Stimulated activated CD8-positive, alpha-beta memory T cell treated with anti-CD3 and anti-CD28 coated beads, Interleukin-12 subunit alpha, Interleukin-12 subunit beta, amount 100 ng/mL, for 24 hours (primary cell): ENCODE measurements around the gene GMDS.

ENCODE experiments used
- DNase-seq: peaks from one replicate; pipeline ENCODE4 v3.0.0-alpha.2; 2020; ENCODE audit errors: extremely low read depth

Gene GMDS

DNA sequence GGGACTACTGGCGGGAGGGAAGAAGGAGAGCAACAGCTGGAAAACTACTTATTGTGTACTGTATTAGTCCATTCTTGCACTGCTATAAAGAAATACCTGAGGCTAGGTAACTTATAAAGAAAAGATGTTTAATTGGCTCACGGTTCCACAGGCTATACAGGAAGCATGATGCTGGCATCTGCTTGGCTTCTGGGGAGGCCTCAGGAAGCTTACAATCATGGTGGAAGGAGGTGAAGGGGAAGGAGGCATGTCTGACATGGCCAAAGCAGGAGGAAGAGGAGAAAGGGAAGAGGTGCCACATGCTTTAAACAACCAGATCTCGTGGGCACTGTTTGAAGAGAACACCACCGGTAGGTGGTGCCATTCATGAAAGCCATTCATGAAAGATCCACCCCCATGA is 67.3 kb downstream of the GMDS start:
- DNase-seq = no peak

DNA sequence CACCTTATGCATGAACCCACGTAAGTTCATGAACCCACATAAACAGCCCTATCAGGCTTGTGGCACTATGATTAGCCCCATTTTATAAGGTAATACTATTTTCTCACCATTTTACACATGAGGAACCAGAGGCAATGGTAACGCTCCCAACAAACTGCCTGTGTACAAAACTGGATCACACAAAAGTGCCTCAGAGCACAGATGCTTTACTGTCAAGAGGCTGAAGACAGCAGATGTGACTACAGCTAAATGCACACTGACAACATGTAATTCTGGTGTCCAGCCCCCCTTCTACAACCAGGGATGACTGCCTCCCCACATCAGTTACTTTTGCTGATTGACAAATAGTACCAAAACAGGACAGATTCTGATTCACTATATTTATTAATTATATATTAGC is 69.6 kb downstream of the GMDS start:
- DNase-seq = no peak

DNA sequence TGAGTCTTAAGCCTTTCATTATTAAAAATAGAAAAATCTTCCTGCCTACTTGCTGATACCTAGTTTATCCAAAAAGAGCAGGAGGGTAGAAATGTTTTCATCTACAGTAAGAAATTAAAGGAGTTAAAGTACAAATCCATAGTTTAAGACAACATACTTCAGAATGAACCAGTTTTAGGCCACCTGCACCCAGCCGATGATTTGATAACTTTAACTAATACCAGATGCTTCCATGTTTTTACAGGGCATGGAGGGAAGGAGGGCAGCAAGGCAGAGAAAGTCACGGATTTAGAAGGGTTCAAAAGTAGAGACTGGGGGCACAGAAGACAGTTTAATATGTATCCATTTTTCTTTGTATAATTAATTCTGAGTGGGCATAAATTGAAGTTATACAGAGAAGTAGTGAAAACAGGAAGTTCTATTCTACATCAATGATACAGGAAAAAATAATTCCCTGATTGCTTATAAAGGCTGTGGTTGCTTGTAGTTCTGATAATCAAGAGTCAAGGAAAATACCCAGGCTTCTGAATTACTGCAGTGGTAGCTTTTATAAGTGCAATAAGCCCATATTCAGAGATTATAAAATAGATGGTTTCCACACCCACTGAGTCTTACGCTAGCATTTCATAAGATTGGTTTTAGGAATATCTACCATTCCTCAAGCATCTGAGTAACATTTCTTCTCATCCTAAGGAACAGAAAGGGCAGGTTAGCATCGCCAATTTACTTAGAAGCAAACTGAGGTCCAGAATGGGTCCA is 72.0 kb downstream of the GMDS start:
- DNase-seq = no peak

DNA sequence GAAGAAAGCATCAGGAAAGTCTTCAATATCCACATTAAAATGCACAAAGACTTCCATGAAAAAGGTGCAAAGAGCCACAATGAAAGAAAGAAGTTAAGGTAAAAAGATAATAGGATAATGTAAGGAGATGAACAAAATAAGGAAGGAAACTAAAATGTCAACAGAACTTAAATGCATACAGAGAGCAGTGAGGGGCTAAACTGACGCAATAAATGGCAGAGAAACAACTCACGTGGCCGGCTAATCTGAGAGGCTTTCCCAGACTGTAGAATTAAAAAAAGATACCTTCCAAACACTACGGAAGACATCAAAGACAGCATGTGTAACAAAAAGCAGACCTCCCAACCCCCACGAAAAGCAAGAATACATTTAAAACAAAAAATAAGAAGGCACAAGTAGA is 73.7 kb downstream of the GMDS start:
- no peak for DNase-seq

DNA sequence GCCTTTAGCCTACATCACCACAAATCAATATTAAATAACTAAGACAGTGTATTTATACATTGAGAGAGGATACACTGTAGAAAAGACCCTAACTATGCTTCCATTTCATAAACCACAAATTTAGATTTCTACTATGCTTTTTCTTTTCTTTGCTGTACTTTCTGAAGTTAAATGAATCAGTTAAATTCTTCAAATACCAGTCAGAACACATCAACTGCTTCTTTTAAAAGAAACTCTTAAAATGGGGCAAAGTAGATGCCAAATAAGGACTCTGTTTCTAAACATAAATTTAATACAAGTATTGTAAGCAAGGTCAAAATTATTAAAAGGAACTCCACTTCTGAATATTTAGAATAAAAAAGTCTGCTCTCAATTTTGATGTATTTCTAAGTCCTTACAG is 76.9 kb downstream of the GMDS start:
- no peak for DNase-seq

DNA sequence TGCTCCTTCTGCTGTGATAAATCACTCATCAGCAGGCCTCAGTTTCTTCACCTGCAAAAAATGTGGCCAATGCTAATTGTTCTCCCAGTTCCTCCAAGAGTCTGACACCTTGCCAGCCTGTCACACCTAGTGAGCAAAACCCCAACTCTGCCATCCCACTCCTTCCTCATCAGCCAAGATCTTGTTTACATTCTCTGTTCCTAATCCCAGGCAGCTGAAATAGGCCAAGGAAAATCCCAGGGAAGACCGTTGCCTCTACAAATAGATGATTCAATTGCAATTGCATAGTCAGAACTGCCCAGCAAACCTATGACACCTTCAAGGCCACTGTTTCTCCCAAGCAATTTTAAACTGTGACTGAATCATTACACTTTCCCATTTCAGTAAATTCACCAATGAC is 78.7 kb downstream of the GMDS start:
- DNase-seq = no peak

DNA sequence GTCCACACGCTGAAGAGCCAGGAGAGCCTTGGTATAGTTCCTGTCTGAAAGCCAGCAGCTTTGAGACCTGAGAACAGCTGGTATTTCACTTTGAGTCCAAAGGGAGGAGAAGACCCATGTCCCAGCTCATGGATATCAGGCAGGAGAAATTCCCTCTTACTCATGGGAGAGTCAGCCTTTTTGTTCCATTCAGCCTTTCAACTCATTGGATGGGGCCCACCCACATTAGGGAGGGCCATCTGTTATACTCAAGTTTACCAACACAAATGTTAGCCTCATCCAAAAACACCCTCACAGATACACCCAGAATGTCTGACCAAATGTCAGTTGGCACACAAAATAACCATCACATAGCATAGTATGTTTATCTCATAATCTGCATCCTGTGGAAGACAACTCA is 80.1 kb downstream of the GMDS start:
- DNase-seq = no peak

DNA sequence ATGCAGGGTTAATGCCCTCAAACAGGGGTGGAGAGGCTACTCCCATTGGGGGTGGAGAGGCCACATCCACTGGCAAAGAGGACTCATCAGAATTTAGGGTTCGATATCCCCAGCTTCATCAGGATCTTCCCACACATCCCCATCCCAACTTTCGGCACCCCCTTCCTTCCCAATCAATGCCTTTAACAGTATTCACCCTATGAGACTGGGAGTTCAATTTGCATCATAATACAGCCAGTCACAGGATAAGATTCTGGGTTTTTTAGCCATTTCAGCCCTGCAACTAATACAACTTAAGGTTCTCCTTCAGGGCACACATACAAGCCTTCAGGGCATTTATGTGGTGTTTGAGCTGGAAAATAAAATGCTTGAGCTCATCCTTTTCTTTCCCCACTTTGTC is 80.9 kb downstream of the GMDS start:
- no peak for DNase-seq

DNA sequence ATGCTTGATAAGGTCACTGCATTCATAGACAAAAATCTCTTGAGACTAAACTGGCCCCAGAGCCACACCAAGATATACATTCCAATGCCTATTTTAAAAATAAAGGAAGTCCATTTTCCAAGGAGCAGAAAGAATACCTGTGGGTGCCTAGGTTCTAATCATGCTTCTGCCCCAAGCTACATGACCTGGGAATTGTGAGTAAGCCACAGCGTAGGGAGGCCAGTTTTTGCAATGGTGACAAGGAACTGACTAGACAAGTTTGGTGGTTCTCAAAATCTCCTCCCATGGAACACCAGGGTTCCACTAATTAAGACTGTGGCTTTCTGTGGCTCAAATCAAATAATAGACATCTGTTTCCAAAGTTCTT is 83.3 kb downstream of the GMDS start:
- no peak for DNase-seq

DNA sequence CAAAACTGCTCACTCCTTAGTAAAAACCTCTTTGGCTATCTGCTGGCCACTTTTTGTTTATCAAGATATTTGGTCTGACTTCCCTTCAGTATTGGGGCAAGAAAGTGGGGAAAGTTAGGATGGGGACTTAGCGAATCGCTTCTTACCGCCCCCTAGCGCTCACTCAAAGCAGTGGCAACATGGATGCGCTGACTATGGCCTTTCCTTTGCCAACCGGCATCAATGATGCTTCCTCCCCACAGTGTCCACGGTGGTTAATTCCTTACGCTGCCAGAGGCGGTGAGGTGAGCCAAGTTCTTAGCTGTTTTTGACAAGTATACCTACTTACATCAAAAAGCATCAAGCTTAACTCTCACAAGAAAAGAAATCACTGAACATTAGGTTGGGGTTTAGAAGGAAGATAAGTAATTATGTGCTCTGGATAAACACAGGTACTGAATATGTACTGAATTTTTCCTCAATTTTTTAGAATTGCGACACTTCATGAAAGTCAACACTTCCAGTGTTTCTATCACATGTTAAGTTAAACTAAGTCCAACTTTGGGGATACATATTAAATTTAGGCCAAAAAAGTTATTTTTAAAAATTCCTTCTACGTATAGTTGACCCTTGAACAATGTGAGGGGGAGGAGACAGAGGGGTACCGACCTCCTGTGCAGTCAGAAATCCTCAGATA is 86.7 kb downstream of the GMDS start:
- DNase-seq = no peak

DNA sequence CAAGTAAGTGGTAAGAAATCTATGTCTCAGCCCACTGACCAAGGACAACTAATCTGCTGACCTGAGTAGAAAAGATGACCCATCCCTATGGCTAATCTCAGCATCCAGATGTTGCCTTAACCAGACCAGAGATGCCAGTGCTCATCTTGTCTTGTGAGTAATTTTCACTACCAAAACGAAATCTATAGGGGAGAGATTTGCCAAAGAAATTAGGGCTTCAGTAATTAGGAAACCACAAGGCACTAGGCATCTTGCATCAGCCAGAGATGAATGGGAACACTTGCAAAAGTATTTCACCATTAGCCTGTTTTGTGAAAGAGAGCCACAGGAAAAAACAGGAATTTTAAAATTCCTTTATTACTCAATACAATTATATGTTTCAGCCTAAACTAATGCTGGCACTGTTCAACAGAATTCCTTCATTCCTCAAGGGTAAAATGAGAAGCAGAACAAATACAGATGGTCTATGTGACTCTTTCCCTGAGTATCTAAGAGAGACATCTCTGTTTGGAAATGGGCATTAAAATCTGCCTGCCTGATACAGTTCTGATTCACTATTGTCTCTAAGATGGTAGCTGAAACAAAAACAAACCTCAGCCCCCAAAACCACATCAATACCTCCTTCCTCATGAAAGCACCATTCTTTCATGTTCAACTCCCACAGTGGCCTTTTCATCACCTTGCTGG is 87.8 kb downstream of the GMDS start:
- no peak for DNase-seq

DNA sequence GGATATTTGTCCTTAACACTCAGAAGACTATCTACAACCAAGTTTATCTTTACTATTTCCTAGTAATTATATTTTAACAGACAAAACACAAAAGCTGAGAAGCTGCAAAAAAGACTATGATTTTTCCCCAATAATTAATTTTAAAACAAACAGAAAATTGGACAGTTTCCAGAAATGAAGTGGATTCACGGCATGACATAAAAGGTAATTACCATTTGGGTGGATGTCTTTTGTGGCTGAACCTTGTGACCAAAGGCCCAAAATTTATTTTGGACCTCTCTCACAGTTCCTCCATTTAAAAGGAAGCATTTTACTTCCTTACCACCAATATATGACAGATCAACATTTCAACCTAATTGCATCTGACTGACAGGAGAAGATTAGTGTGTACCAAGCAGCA is 90.2 kb downstream of the GMDS start:
- no peak for DNase-seq

DNA sequence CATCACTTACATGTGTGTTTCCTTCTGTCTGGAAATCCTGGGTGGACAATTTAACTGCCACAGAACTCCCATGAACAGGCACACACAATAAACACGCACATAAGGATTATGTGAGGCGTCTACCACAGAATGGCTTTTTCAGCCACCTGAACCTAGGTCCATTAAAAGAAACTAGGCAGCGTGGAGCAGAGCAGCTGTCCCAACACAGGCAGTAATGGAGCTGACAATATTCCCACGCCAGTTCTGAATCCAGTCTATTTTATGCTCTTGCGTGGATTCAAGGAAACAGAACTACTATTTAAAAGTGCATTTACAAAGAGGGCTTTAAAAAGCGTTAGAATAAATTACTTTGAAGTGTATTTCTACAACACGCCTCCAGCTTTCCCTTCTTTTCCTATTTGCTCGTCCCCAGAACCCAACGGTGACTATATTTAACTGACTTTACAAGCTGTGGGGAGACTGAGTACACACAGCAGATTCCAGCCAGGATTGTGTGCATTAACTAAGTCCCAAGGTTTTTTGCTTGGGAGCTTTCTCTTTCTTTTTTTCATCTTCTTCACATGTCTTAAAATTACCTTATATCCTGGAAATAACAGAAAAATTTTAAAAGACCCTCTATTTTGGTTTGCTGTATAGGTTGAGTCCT is 95.9 kb downstream of the GMDS start:
- no peak for DNase-seq

DNA sequence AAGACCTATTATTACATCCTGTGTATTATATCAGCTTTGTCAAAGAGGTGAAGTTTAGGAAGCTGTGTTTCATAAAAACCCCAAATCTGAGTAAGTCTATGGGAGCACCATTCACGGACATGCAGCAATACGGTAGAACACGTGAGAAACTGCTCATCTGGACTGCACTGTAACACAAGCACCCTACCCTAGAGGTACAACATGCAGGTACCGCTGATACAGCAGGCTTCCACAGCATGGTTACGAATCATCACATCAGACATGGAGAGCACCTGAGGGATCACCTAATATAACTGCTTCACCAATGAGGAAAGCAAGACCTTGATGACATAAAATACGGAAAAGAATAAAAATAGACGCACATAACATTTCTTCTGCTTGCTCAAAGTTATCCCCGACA is 96.7 kb downstream of the GMDS start:
- no peak for DNase-seq

DNA sequence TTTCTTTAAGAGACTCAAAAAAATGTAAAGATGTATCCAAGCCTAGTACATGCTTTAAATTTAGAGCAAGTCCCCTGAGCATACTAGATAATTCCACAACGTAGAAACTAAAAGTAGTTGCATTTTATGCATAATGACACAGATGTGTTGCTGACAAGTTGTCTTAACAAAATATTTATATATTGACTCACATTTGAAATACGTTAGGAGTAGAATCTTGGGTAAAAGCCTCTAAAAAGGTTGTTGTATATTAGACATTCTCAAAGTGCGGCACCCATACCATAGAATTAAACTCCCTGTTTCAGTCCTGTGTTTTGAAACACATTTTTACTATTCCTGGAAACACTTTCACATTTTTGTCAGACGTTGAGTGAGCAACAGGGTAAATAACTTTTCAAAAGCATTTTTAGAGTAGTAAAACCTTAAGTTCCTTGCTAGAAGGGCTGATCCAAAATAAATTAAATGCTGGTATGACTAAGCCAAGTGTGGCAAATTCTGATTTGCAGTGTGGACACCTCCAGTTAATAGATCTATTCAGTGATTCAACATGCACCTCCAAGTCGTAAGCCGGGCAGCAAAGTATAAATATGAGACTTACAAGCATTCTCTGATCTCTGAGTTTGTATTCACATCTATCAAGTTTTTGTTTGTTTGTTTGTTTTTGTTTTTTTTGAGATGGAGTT is 97.5 kb downstream of the GMDS start:
- DNase-seq = no peak

DNA sequence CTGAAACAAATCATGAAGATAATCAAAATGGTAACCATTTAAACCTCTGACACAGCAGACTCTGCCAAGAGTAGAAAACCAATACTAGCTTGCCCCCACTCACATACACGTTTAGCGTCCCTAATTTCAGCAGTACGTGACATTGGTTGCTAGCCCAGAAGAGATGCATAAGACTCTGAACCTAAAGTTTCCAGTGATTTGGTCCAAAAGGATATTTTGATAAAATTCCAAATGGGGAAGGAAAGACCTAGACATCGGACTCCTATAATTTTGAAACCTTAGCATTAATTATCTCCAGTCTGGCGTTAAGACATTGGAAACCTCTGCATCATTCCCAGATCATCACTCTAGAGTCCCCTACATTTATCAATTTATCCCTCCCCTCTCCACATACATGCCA is 98.1 kb downstream of the GMDS start:
- no peak for DNase-seq

DNA sequence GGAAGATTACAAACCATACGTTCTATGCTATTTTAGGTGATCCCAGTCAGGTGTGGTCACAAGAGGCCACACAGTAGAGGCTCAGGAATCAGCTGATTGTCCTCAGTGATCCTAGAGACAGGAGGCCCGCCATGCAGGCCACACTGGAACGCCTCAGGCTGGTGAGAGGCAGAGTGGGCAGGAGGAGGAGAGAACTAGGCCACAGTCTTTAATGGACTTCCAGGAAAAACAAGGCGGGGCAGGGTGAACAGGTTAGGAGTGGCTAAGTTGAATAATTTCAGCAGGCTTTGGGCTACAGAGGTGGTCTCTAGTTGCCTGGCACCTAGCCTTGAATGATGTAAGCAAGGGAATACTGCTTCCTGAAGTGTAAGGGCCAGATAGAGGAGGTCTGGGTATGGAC is 101.2 kb downstream of the GMDS start:
- DNase-seq = no peak

DNA sequence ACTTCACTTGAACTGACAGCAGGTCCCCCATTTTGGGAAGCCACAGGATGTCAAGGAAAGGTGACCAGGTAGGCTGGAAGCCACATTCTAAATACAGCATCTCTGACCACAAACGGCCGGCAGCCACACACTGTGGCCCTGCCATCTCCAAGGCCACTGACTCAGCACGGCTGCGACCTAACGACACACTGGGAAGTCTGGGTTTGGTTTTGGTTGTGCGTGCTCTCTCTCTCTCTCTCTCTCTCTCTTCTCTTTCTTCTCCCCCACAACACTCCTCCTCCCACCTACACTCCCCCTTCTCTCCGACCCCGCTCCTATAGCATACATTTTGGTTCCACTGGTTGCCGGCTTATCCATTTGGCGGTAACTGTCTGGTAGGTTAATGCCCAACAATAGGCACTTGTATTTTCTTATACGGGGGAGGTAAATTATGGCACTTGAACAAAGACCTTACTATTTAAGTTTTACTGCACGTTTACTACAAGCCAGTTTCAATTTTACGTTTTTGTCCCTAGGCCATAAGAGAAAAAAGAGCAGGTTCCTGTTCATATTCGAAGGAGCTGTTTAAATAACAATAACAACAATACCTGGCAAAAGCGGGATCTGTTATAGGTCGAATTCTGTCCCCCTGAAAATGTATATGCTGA is 103.6 kb downstream of the GMDS start:
- DNase-seq = no peak

DNA sequence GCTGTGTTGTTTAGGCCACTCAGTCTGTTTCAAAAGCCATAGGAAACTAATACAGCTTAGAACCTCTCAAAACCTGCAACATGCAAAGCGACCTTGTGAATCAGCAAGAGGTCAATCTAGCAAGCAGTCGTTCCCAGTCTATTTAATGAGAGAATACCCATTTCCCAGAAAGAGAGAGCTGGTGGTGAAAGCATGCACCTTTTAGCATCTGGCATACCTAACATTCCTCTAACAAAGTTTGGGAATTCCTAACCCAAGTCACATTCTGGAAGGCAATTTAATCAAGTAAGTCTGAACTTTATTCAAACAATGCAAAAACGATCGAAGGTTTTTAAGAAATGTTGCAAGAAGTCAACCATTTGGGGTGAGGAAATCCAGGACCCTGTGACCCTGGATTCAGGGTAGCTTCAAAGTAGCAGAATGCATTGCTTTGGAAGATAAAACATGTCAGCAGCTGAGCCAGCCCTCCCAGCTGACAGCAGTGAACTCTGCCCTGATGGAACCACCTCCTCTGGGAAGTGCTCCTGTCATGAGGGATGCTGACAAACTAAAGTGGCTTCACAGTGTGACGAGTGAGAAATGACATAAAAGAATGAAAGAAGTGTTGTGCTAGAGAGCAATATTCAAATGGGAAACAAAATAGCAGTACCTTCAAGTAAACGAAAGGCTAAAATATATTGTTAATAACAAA is 104.8 kb downstream of the GMDS start:
- DNase-seq = no peak

DNA sequence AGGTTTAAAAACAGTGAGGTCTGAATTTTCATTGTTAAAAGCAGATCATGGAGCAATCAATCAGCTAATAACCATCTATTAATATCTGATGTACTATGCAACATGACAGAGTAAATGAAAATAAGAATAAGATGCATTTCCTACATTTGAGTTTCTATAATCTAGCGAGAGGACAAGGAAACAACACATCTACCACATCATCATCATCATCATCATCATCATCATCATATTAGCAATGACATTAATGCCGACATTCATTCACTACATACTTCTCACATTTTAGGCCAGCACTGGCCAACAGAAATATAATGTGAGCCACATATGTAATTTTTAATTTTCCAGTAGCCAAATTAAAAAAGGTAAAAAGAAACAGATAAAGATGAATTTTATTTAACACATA is 110.0 kb downstream of the GMDS start:
- no peak for DNase-seq

DNA sequence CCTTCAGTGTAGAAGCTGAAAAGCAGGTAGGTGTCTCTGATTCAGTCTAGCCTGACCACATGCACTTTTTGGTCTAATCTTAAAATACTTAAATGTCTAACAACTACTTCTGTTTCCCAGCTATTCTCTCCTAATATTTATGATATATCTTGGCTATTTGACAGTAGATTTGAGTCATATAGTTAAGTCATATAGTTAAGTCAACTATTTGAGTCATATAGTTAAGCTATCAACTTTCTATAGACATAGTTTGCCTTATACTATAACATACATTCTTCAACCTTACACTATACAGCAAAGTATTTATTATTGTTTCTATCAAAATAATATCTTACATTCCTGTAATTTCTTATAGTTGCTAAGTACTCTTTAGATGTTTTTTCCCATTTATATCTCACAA is 110.9 kb downstream of the GMDS start:
- DNase-seq = no peak
